K562 (cell line): ENCODE measurements around the gene CDKN2AIP. TPM values are rescaled to one million over a fixed set of nuclear protein-coding genes. Genes with fewer than 3 reads are reported as not detected.
A peak's percentile ranks its signal among the peaks of the same experiment; 100 is the strongest.

ENCODE experiments used
- ATAC-seq: fragments of 200-7000 bp; cut with Tn5 transposase; 3 replicates; pipeline ENCODE4 v1.9.1; 2020; ENCODE audit warnings: moderate library complexity
- BruUV-seq: library from RNA; stranded (reverse); fragments of 400-500 nt; replicated peaks from 2 replicates; lab custom pipeline; 2021; lab: Mats Ljungman, UMichigan
- CTCF ChIA-PET: fragments of 300-600 bp; formaldehyde crosslinking; extraction: SDS; loops from one replicate; lab custom pipeline; 2021; ENCODE audit warnings: low intra/inter-chr PET ratio; lab: Yijun Ruan, JAX
- POLR2A ChIA-PET: fragments of 300-600, 350-650 bp; sonication (Branson Sonifier 250); formaldehyde crosslinking; extraction: SDS; loops from one replicate; lab custom pipeline; 2021; ENCODE audit warnings: antibody characterized with exemption, inconsistent platforms; lab: Yijun Ruan, JAX
- DNase-seq, 4 experiments: peaks; one replicate each; pipeline versions ENCODE4 v3.0.0 to v3.0.0-alpha.2; 2011 to 2018; ENCODE audit warnings: low spot score in 3 of 4, mixed read lengths in 3 of 4; ENCODE audit errors: extremely low read depth in 1 of 4
- FAIRE-seq: peaks from 2 replicates; lab custom pipeline; 2011; peaks lifted over from hg19 to GRCh38; lab: Jason Lieb, UNC
- H2AFZ ChIP-seq: 2 replicates; pipeline ENCODE4 v1.6.0; 2011; ENCODE audit warnings: low read depth, low read length, control low read depth, inconsistent platforms
- H3K27ac ChIP-seq: fragments of 200-600 bp; 3 replicates; pipeline ENCODE4 v1.8.0; 2011; ENCODE audit warnings: low read depth, mild to moderate bottlenecking, control low read depth, inconsistent platforms, low read length, moderate library complexity, mixed read lengths; ENCODE audit errors: extremely low read depth
- H3K27me3 ChIP-seq, 2 experiments: fragments of 300-600 bp in 1 of 2; 2 replicates in 1 of 2; 3 replicates in 1 of 2; pipeline versions ENCODE4 v1.6.0 to v1.8.0; 2011; ENCODE audit warnings: inconsistent platforms in 2 of 2, low read length in 2 of 2, mild to moderate bottlenecking in 1 of 2, mixed read lengths in 1 of 2, moderate library complexity in 1 of 2; ENCODE audit not compliant: control insufficient read depth in 2 of 2, insufficient read depth in 2 of 2
- H3K36me3 ChIP-seq: fragments of 300-600 bp; 3 replicates; pipeline ENCODE4 v1.8.0; 2011; ENCODE audit warnings: mild to moderate bottlenecking, low read length, inconsistent platforms; ENCODE audit not compliant: control insufficient read depth, insufficient read depth
- H3K4me1 ChIP-seq, 2 experiments: fragments of 200-600 bp in 1 of 2; replicated peaks in 1 of 2; 2 replicates in 1 of 2; 3 replicates in 1 of 2; pipeline versions ENCODE4 v1.5.1 to v1.8.0; 2011; ENCODE audit warnings: inconsistent platforms in 2 of 2, low read length in 2 of 2, mild to moderate bottlenecking in 1 of 2, mixed read lengths in 1 of 2, moderate library complexity in 1 of 2; ENCODE audit not compliant: control insufficient read depth in 2 of 2, insufficient read depth in 2 of 2
- H3K4me2 ChIP-seq: 2 replicates; pipeline ENCODE4 v1.6.1; 2011; ENCODE audit warnings: low read length, control low read depth, inconsistent platforms, mixed read lengths; ENCODE audit not compliant: insufficient read depth
- H3K4me3 ChIP-seq: fragments of 200-600 bp; sonication (generic), shearing (Covaris generic); 2 replicates; pipeline ENCODE4 v1.5.1; 2016; ENCODE audit warnings: control low read depth, inconsistent platforms
- H3K79me2 ChIP-seq: fragments of 200-600 bp; 3 replicates; pipeline ENCODE4 v1.8.0; 2011; ENCODE audit warnings: low read length, inconsistent platforms; ENCODE audit not compliant: control insufficient read depth, insufficient read depth
- H3K9ac ChIP-seq, 2 experiments: 2 replicates each; pipeline versions ENCODE4 v1.6.0 to v1.6.1; 2011; ENCODE audit warnings: low read depth in 2 of 2, low read length in 2 of 2, control low read depth in 1 of 2, inconsistent platforms in 1 of 2, mild to moderate bottlenecking in 1 of 2, mixed read lengths in 1 of 2; ENCODE audit not compliant: insufficient read depth in 1 of 2
- H3K9me1 ChIP-seq: one replicate; pipeline ENCODE4 v1.6.0; 2011; ENCODE audit warnings: inconsistent platforms, mild to moderate bottlenecking, low read length, moderate library complexity; ENCODE audit not compliant: control insufficient read depth, insufficient read depth
- H3K9me3 ChIP-seq: replicated peaks from 2 replicates; pipeline ENCODE4 v1.5.1; 2011; ENCODE audit warnings: low read depth, low read length, inconsistent platforms; ENCODE audit not compliant: control insufficient read depth, insufficient read depth
- H4K20me1 ChIP-seq: replicated peaks from 2 replicates; pipeline ENCODE4 v1.6.1; 2011; ENCODE audit warnings: low read length, inconsistent platforms, mixed read lengths; ENCODE audit not compliant: control insufficient read depth, insufficient read depth
- BCOR ChIP-seq: fragments of 450-650 bp; IDR thresholded peaks from 2 replicates; pipeline ENCODE4 v1.6.1; 2016
- DPF2 ChIP-seq: fragments of 450-650 bp; IDR thresholded peaks from 2 replicates; pipeline ENCODE4 v1.6.1; 2016
- E2F6 ChIP-seq, 2 experiments: IDR thresholded peaks; 2 replicates each; pipeline ENCODE4 v1.6.1; 2011; ENCODE audit warnings: borderline replicate concordance in 1 of 2, control low read depth in 1 of 2, low read depth in 1 of 2, low read length in 1 of 2, mild to moderate bottlenecking in 1 of 2, mixed read lengths in 1 of 2, moderate library complexity in 1 of 2; ENCODE audit not compliant: insufficient read depth in 1 of 2, insufficient read length in 1 of 2, poor library complexity in 1 of 2, severe bottlenecking in 1 of 2; ENCODE audit errors: extremely low read depth in 1 of 2
- HDAC2 ChIP-seq: fragments of 450-650 bp; IDR thresholded peaks from 2 replicates; pipeline ENCODE4 v1.6.1; 2016; ENCODE audit warnings: mild to moderate bottlenecking
- HEY1 ChIP-seq: fragments of 250-450 bp; sonication (Bioruptor Pico); IDR thresholded peaks from 2 replicates; pipeline ENCODE4 v1.5.0; 2020; ENCODE audit warnings: mild to moderate bottlenecking, moderate library complexity, borderline replicate concordance
- PPARD ChIP-seq: fragments of 250-450 bp; sonication (Bioruptor Pico); IDR thresholded peaks from 2 replicates; pipeline ENCODE4 v1.8.0; 2022; ENCODE audit warnings: inconsistent platforms, mild to moderate bottlenecking, moderate library complexity
- RAD21 ChIP-seq, 2 experiments: fragments of 250-450 bp in 1 of 2; fragments of 450-650 bp in 1 of 2; sonication (Bioruptor Pico) in 1 of 2; formaldehyde crosslinking in 1 of 2; IDR thresholded peaks in 1 of 2; conservative IDR thresholded peaks in 1 of 2; 2 replicates each; pipeline versions ENCODE4 v1.4.0 to v1.8.0; 2020 to 2022; ENCODE audit warnings: mild to moderate bottlenecking in 2 of 2, moderate library complexity in 1 of 2
- RNF2 ChIP-seq: sonication (generic); IDR thresholded peaks from 2 replicates; pipeline ENCODE4 v1.6.1; 2016
- SPI1 ChIP-seq: IDR thresholded peaks from 2 replicates; pipeline ENCODE4 v1.6.1; 2011; ENCODE audit warnings: low read depth, low read length, control low read depth, borderline replicate concordance
- TOE1 ChIP-seq, 2 experiments: fragments of 450-650 bp in 1 of 2; sonication (generic) in 1 of 2; formaldehyde crosslinking in 1 of 2; IDR thresholded peaks; 2 replicates each; pipeline versions ENCODE4 v1.7.1 to v1.8.0; 2016 to 2022; ENCODE audit warnings: borderline replicate concordance in 2 of 2, mild to moderate bottlenecking in 2 of 2, antibody characterized with exemption in 1 of 2, inconsistent platforms in 1 of 2, low read depth in 1 of 2, missing genetic modification reagents in 1 of 2, moderate library complexity in 1 of 2
- ZNF134 ChIP-seq: fragments of 250-450 bp; sonication (Bioruptor Pico); conservative IDR thresholded peaks from 2 replicates; pipeline ENCODE4 v1.4.0; 2020
- ZNF57 ChIP-seq: fragments of 450-650 bp; formaldehyde crosslinking; IDR thresholded peaks from 2 replicates; pipeline ENCODE4 v1.4.0; 2020; ENCODE audit warnings: mild to moderate bottlenecking, moderate library complexity
- ZNF79 ChIP-seq: fragments of 250-450 bp; sonication (Bioruptor Pico); IDR thresholded peaks from 2 replicates; pipeline ENCODE4 v1.4.0; 2020; ENCODE audit warnings: low read depth, mild to moderate bottlenecking, moderate library complexity
- ZSCAN29 ChIP-seq: fragments of 450-650 bp; IDR thresholded peaks from 2 replicates; pipeline ENCODE4 v1.6.1; 2017
- WGBS: fragments of 100-300 bp; shearing (Covaris generic); methylation state at CpG from one replicate; pipeline ENCODE4 v1.1.6; 2016; ENCODE audit warnings: low coverage, mixed read lengths; ENCODE audit not compliant: insufficient coverage; ENCODE audit errors: missing lambda C conversion rate; 5-methylcytosine and 5-hydroxymethylcytosine counted together
- in situ Hi-C: fragments of 300-500 bp; cut with MboI; formaldehyde crosslinking; loops from 4 replicates; pipeline ENCODE4 v1.15.0; 2018; ENCODE audit warnings: inconsistent platforms, mixed read lengths
- intact Hi-C: fragments of 100-400 bp; cut with micrococcal nuclease; formaldehyde crosslinking; loops from 2 replicates; pipeline ENCODE4 v1.14.2; 2022
- polyA plus RNA-seq, 8 experiments: library from polyadenylated mRNA; depleted of rRNA in 4 of 8; stranded (reverse) in 5 of 8; unstranded in 3 of 8; fragments of >200 nt; fragmentation: Nextera tagmentation in 2 of 8; fragmentation: Illumina TruSeq in 1 of 8; extraction: Ambion mirVana in 2 of 8; extraction: Trizol in 1 of 8; gene quantifications; 2 replicates each; pipeline versions ENCODE4 v1.2.1 to v1.2.3, GENCODE V29; 2011 to 2014; ENCODE audit warnings: inconsistent platforms in 1 of 8, missing spikeins in 1 of 8
- total RNA-seq, 7 experiments: library from RNA; depleted of rRNA in 6 of 7; stranded (reverse); fragments of >200 nt in 6 of 7; fragmentation: Illumina TruSeq in 2 of 7; extraction: Trizol in 2 of 7; gene quantifications; 2 replicates each; pipeline versions ENCODE4 v1.2.1 to v1.2.3, GENCODE V29; 2011 to 2021; ENCODE audit warnings: low replicate concordance in 1 of 7

Gene CDKN2AIP
- total and polyA plus RNA-seq, 9 of the 15 experiments (the other 6 are each of a cell fraction or from before 2014, with no cell fraction given): 5.9 to 22.0 (median 19.7) TPM

- FAIRE-seq: no peak
- POLR2A ChIA-PET: interaction anchor here (0.6 kb wide), 1 partner anchor 293 kb away, joined by 3 read pairs; no protein-coding TSS in a partner anchor
- H3K9me3 ChIP-seq: no peaks in the 10 kb centered on the region; the same call in 1 of the 2 replicates
- no peak overlapping the region for H3K4me3 ChIP-seq
- ATAC-seq: peak; percentile 32; the same call in 1 of the 3 replicates
- 71% methylated on average over 13 of the region's 15 CpGs for WGBS
- TF ChIP-seq E2F6 (IDR thresholded peaks at IDR 0.05; ENCODE audit: borderline replicate concordance in 1 of 2, extremely low read depth in 1 of 2, insufficient read depth in 1 of 2, insufficient read length in 1 of 2, low read depth in 1 of 2, low read length in 1 of 2, poor library complexity in 1 of 2, severe bottlenecking in 1 of 2) (no peak), TOE1 (IDR thresholded peaks at IDR 0.05; ENCODE audit: borderline replicate concordance) (no peak), TOE1 (CRISPR knock-in tag; IDR thresholded peaks at IDR 0.05; ENCODE audit: borderline replicate concordance, low read depth) (no peak), PPARD (CRISPR knock-in tag) (no peak), RAD21 (CRISPR knock-in tag; conservative IDR thresholded peaks at IDR 0.05 in 1 of 2, IDR thresholded peaks at IDR 0.05 in 1 of 2) (no peak), SPI1 (no peak), DPF2 (no peak), ZNF134 (no peak), ZNF57 (CRISPR knock-in tag) (no peak), BCOR (no peak), RNF2 (no peak), ZSCAN29 (no peak), ZNF79 (no peak), HEY1 (no peak), HDAC2 (no peak)
- H3K79me2 ChIP-seq: no peaks in the 10 kb centered on the region
- no peak overlapping the region; the same call in 1 of the 2 replicates for H2AFZ ChIP-seq
- H4K20me1 ChIP-seq: no peaks in the 10 kb centered on the region
- no peak for DNase-seq
- TSS peak; percentile 98 for BruUV-seq
- H3K27me3 ChIP-seq: no peaks in the 10 kb centered on the region
- no peak overlapping the region for H3K9ac ChIP-seq
- in situ Hi-C loops (no loop called here), intact Hi-C loops (no loop called here)
- no peaks in the 10 kb centered on the region for H3K9me1 ChIP-seq
- H3K36me3 ChIP-seq: no peaks in the 10 kb centered on the region
- CTCF ChIA-PET: no interaction called here
- H3K4me2 ChIP-seq: no peak overlapping the region
- no peak overlapping the region for H3K27ac ChIP-seq
- no peaks in the 10 kb centered on the region; a peak in 1 of 5 replicates for H3K4me1 ChIP-seq
These were observed 10.2 kb upstream of the CDKN2AIP start for GRCh38 chr4:183434264-183434663.
